GM12865 (cell line): Measurements from ENCODE around the gene SELE.

ENCODE experiments used
- DNase-seq: peaks from one replicate; pipeline ENCODE4 v3.0.0; 2010; ENCODE audit warnings: low read depth
- H3K4me3 ChIP-seq: 2 replicates; pipeline ENCODE4 v1.5.1; 2011; ENCODE audit warnings: mild to moderate bottlenecking, low read depth, low read length, control low read depth
- CTCF ChIP-seq: IDR thresholded peaks from 2 replicates; pipeline ENCODE4 v1.5.1; 2011; ENCODE audit warnings: low read length, control low read depth, low read depth, inconsistent platforms; ENCODE audit not compliant: insufficient read depth; ENCODE audit errors: missing control alignments

The SELE gene

GRCh38 chr1:169764919-169765318 lies 31.0 kb upstream of the SELE start:
- TF ChIP-seq CTCF = no peak
- no peak for DNase-seq
- no peak overlapping the region for H3K4me3 ChIP-seq

GRCh38 chr1:169762699-169763098 lies 28.8 kb upstream of the SELE start:
- no peak overlapping the region for H3K4me3 ChIP-seq
- no peak for TF ChIP-seq CTCF
- DNase-seq = no peak

- no peak for TF ChIP-seq CTCF
- DNase-seq = no peak
- H3K4me3 ChIP-seq = no peak overlapping the region
These were observed 25.2 kb upstream of the SELE start for GRCh38 chr1:169759038-169759437.

GRCh38 chr1:169753549-169753948 lies 19.7 kb upstream of the SELE start:
- no peak overlapping the region for H3K4me3 ChIP-seq
- TF ChIP-seq CTCF = no peak
- DNase-seq = no peak

GRCh38 chr1:169750041-169750440 lies 16.2 kb upstream of the SELE start:
- no peak overlapping the region for H3K4me3 ChIP-seq
- no peak for DNase-seq
- TF ChIP-seq CTCF = no peak

GRCh38 chr1:169746550-169746949 lies 12.7 kb upstream of the SELE start:
- no peak for TF ChIP-seq CTCF
- no peak overlapping the region for H3K4me3 ChIP-seq
- DNase-seq = no peak

- DNase-seq = no peak
- TF ChIP-seq CTCF = no peak
- no peak overlapping the region for H3K4me3 ChIP-seq
These were observed 11.4 kb upstream of the SELE start for GRCh38 chr1:169745015-169745861.
